Measurements from ENCODE around the gene LRRC4C.

GRCh38 chr11:41486424-41486823, 27.0 kb upstream of the LRRC4C start:
- TF ChIP-seq POLR2A (IDR thresholded peaks at IDR 0.05; ENCODE audit: low read length) (no peak), GATA1 (IDR thresholded peaks at IDR 0.05; ENCODE audit: low read depth, low read length) (no peak)
